Panc1 (cell line): ENCODE results near the gene CSNK1E.

Source experiments
- POLR2AphosphoS5 ChIP-seq: IDR thresholded peaks from 2 replicates; pipeline ENCODE4 v1.6.1; 2012; ENCODE audit warnings: mild to moderate bottlenecking, low read depth, low read length, moderate library complexity
- REST ChIP-seq, 2 experiments: IDR thresholded peaks; 2 replicates each; pipeline ENCODE4 v1.6.1; 2011 to 2012; ENCODE audit warnings: low read depth in 2 of 2, control low read depth in 1 of 2, low read length in 1 of 2, mild to moderate bottlenecking in 1 of 2, moderate library complexity in 1 of 2; ENCODE audit not compliant: insufficient read depth in 1 of 2
- SIN3A ChIP-seq: IDR thresholded peaks from 2 replicates; pipeline ENCODE4 v1.6.1; 2012; ENCODE audit warnings: low read depth, mild to moderate bottlenecking, low read length, moderate library complexity, borderline replicate concordance; ENCODE audit not compliant: insufficient read depth
- TF ChIP-seq, protein P1 (sequence below): fragments of 450-650 bp; IDR thresholded peaks from 2 replicates; pipeline ENCODE4 v1.5.1; 2017; ENCODE audit warnings: mild to moderate bottlenecking

DNA sequence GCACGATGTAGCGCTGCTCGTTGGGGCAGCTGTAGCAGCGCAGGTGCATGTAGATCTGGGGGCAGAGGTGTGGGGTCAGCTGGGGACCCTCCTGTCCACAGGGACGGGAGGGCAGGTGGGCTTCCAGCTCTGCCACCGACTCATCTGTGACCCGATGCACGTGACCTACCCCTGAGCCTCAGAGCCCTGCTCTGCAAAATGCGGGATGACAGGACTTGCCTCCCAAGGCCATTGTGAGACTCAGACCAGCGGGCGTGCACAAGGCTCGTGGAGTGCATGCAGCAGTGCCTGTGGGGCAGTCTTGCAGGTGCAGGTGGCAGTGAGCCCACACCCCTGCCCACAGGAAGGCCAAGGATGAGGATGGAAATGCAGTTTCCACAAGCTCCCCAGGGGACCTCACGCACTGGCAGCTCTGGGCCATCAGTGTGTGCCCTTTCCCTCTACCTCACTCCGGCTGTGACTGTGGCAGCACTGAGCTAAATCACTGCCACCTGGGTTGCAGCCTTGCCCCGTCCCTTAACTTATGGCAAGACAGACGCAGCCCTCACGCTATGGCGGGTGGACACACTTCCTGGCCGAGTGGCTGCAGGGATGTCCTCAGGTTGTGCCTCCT lies 71.1 kb downstream of the CSNK1E start:
- TF ChIP-seq, protein P1, sequence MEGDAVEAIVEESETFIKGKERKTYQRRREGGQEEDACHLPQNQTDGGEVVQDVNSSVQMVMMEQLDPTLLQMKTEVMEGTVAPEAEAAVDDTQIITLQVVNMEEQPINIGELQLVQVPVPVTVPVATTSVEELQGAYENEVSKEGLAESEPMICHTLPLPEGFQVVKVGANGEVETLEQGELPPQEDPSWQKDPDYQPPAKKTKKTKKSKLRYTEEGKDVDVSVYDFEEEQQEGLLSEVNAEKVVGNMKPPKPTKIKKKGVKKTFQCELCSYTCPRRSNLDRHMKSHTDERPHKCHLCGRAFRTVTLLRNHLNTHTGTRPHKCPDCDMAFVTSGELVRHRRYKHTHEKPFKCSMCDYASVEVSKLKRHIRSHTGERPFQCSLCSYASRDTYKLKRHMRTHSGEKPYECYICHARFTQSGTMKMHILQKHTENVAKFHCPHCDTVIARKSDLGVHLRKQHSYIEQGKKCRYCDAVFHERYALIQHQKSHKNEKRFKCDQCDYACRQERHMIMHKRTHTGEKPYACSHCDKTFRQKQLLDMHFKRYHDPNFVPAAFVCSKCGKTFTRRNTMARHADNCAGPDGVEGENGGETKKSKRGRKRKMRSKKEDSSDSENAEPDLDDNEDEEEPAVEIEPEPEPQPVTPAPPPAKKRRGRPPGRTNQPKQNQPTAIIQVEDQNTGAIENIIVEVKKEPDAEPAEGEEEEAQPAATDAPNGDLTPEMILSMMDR: no peak
- TF ChIP-seq REST (IDR thresholded peaks at IDR 0.05; ENCODE audit: insufficient read depth in 1 of 2, low read depth in 2 of 2, low read length in 1 of 2) (no peak), SIN3A (no peak), POLR2AphosphoS5 (no peak)
